HepG2 (cell line): ENCODE measurements around the gene ODAPH. TPM values are rescaled to one million over a fixed set of nuclear protein-coding genes. Genes with fewer than 3 reads are reported as not detected.

ENCODE experiments used
- E2F2 ChIP-seq: sonication (generic); formaldehyde crosslinking; IDR thresholded peaks from 2 replicates; pipeline ENCODE4 v1.4.0; 2020; ENCODE audit warnings: missing genetic modification reagents, borderline replicate concordance
- HOXA9 ChIP-seq: sonication (generic); formaldehyde crosslinking; IDR thresholded peaks from 2 replicates; pipeline ENCODE4 v1.8.1; 2022; ENCODE audit warnings: missing genetic modification reagents, mild to moderate bottlenecking, moderate library complexity, borderline replicate concordance
- NR2C2 ChIP-seq: sonication (generic); formaldehyde crosslinking; IDR thresholded peaks from 2 replicates; pipeline ENCODE4 v1.4.0; 2020; ENCODE audit warnings: missing genetic modification reagents, mild to moderate bottlenecking, moderate library complexity, borderline replicate concordance
- NR3C1 ChIP-seq: sonication (generic); formaldehyde crosslinking; IDR thresholded peaks from 2 replicates; pipeline ENCODE4 v1.4.0; 2020; ENCODE audit warnings: missing genetic modification reagents
- SMARCC2 ChIP-seq: fragments of 450-650 bp; IDR thresholded peaks from 2 replicates; pipeline ENCODE4 v1.6.1; 2017; ENCODE audit warnings: antibody characterized with exemption, mild to moderate bottlenecking
- SRY ChIP-seq: sonication (generic); formaldehyde crosslinking; IDR thresholded peaks from 2 replicates; pipeline ENCODE4 v1.8.0; 2022; ENCODE audit warnings: mild to moderate bottlenecking, missing genetic modification reagents
- TAF1 ChIP-seq: sonication (generic); formaldehyde crosslinking; IDR thresholded peaks from 2 replicates; pipeline ENCODE4 v1.4.0; 2020; ENCODE audit warnings: missing genetic modification reagents
- TCF7L2 ChIP-seq: IDR thresholded peaks from 2 replicates; pipeline ENCODE4 v1.6.1; 2011; ENCODE audit warnings: mild to moderate bottlenecking, low read depth, low read length, moderate library complexity
- ZFY ChIP-seq: sonication (generic); formaldehyde crosslinking; IDR thresholded peaks from 2 replicates; pipeline ENCODE4 v1.4.0; 2020; ENCODE audit warnings: missing genetic modification reagents
- ZHX2 ChIP-seq, 2 experiments: sonication (generic) in 1 of 2; formaldehyde crosslinking in 1 of 2; IDR thresholded peaks; 2 replicates each; pipeline versions ENCODE4 v1.6.1 to v1.9.0; 2014 to 2022; ENCODE audit warnings: antibody characterized with exemption in 1 of 2, borderline replicate concordance in 1 of 2, inconsistent platforms in 1 of 2, low read depth in 1 of 2, missing genetic modification reagents in 1 of 2
- ZNF138 ChIP-seq: sonication (generic); formaldehyde crosslinking; IDR thresholded peaks from 2 replicates; pipeline ENCODE4 v1.5.0; 2020; ENCODE audit warnings: mild to moderate bottlenecking, low read depth, missing genetic modification reagents
- ZNF501 ChIP-seq: sonication (generic); formaldehyde crosslinking; IDR thresholded peaks from 2 replicates; pipeline ENCODE4 v1.5.1; 2020; ENCODE audit warnings: mild to moderate bottlenecking, moderate library complexity, missing genetic modification reagents
- ZNF577 ChIP-seq: sonication (generic); formaldehyde crosslinking; IDR thresholded peaks from 2 replicates; pipeline ENCODE4 v1.4.0; 2020; ENCODE audit warnings: mild to moderate bottlenecking, low read depth, missing genetic modification reagents, borderline replicate concordance
- ZNF720 ChIP-seq: sonication (generic); formaldehyde crosslinking; IDR thresholded peaks from 2 replicates; pipeline ENCODE4 v1.4.0; 2020; ENCODE audit warnings: missing genetic modification reagents
- polyA plus RNA-seq, 8 experiments: library from polyadenylated mRNA; depleted of rRNA in 3 of 8; stranded (reverse) in 7 of 8; unstranded in 1 of 8; fragments of >200 nt; fragmentation: Illumina TruSeq in 4 of 8; extraction: Trizol in 4 of 8; gene quantifications; 2 replicates each; pipeline versions ENCODE4 v1.2.1 to v1.2.3, GENCODE V29; 2011 to 2016; ENCODE audit warnings: low read depth in 4 of 8, missing spikeins in 1 of 8, mixed read lengths in 1 of 8; ENCODE audit not compliant: insufficient read depth in 1 of 8
- total RNA-seq, 5 experiments: library from RNA; depleted of rRNA; stranded (reverse); fragments of >200 nt; fragmentation: Illumina TruSeq; extraction: Trizol; gene quantifications; 2 replicates each; pipeline ENCODE4 v1.2.3, GENCODE V29; 2016; ENCODE audit warnings: low read depth in 1 of 5

Gene ODAPH
- total and polyA plus RNA-seq, 2 of the 13 experiments (the other 11 are each of a cell fraction or from before 2014, with no cell fraction given): 0.50 TPM; not detected in 1

- no peak for TF ChIP-seq ZNF501
- TF ChIP-seq TAF1 (CRISPR knock-in tag): no peak
- TF ChIP-seq ZFY (CRISPR knock-in tag): peak; percentile 41; the same call in 1 of the 2 replicates
- no peak for TF ChIP-seq SMARCC2
- no peak for TF ChIP-seq NR3C1
- no peak for TF ChIP-seq ZNF720 (CRISPR knock-in tag)
- TF ChIP-seq E2F2 (CRISPR knock-in tag): no peak
- TF ChIP-seq SRY (CRISPR knock-in tag): no peak
- TF ChIP-seq ZNF577 (CRISPR knock-in tag): no peak
- no peak for TF ChIP-seq NR2C2 (CRISPR knock-in tag)
- no peak for TF ChIP-seq ZHX2 (IDR thresholded peaks at IDR 0.05; ENCODE audit: low read depth)
- TF ChIP-seq ZHX2 (CRISPR knock-in tag; IDR thresholded peaks at IDR 0.05; ENCODE audit: borderline replicate concordance): no peak
- TF ChIP-seq HOXA9: no peak
- TF ChIP-seq ZNF138 (CRISPR knock-in tag): no peak
- TF ChIP-seq TCF7L2: no peak
Measured at GRCh38 chr4:75547647-75548387, 8.0 kb upstream of the ODAPH start (continued).
